GM12864 (cell line): ENCODE data around the gene WDPCP.
A peak's percentile ranks its signal among the peaks of the same experiment; 100 is the strongest.
"Not testable (repeated sequence)": the region's sequence is repeated elsewhere in the genome, so short reads cannot be mapped to it uniquely, and the experiment has no call there.

Experiments
- DNase-seq: peaks from one replicate; pipeline ENCODE4 v3.0.0-alpha.2; 2011; ENCODE audit warnings: low read depth
- H3K4me3 ChIP-seq: 2 replicates; pipeline ENCODE4 v1.5.1; 2011; ENCODE audit warnings: mild to moderate bottlenecking, low read depth, low read length, control low read depth
- CTCF ChIP-seq: IDR thresholded peaks from 2 replicates; pipeline ENCODE4 v1.5.1; 2011; ENCODE audit warnings: low read depth, mild to moderate bottlenecking, moderate library complexity, low read length, control low read depth, inconsistent platforms; ENCODE audit errors: missing control alignments

WDPCP gene

GRCh38 chr2:63192169-63192888 is 395.9 kb downstream of the WDPCP start:
- H3K4me3 ChIP-seq = no peak overlapping the region
- DNase-seq = no peak
- no peak for TF ChIP-seq CTCF

GRCh38 chr2:63189026-63189425 is 399.3 kb downstream of the WDPCP start:
- DNase-seq = peak; percentile 15
- no peak overlapping the region for H3K4me3 ChIP-seq
- peak; percentile 94 for TF ChIP-seq CTCF

GRCh38 chr2:63186331-63186730 is 401.9 kb downstream of the WDPCP start:
- no peak for DNase-seq
- H3K4me3 ChIP-seq = no peak overlapping the region
- TF ChIP-seq CTCF = no peak

- no peak for DNase-seq
- TF ChIP-seq CTCF = no peak
- no peak overlapping the region for H3K4me3 ChIP-seq
Observed at GRCh38 chr2:63163161-63163820, 425.0 kb downstream of the WDPCP start.

GRCh38 chr2:63159262-63159661 is 429.0 kb downstream of the WDPCP start:
- DNase-seq = no peak
- no peak for TF ChIP-seq CTCF
- no peak overlapping the region for H3K4me3 ChIP-seq

GRCh38 chr2:63136683-63137082 is 451.6 kb downstream of the WDPCP start:
- H3K4me3 ChIP-seq, DNase-seq: not testable (repeated sequence)

- no peak overlapping the region for H3K4me3 ChIP-seq
- TF ChIP-seq CTCF = no peak
- DNase-seq = no peak
Observed at GRCh38 chr2:63132020-63132419, 456.3 kb downstream of the WDPCP start.
